Rectal smooth muscle tissue (tissue), 1 donor: ENCODE data around the gene NDUFB2.
"Not testable (repeated sequence)": the region's sequence is repeated elsewhere in the genome, so short reads cannot be mapped to it uniquely, and the experiment has no call there.

ENCODE experiments used
- H3K27ac ChIP-seq: one replicate; pipeline ENCODE4 v1.7.0; 2013; ENCODE audit warnings: low read depth, low read length, inconsistent platforms
- H3K27me3 ChIP-seq: one replicate; pipeline ENCODE4 v1.7.0; 2013; ENCODE audit warnings: low read length; ENCODE audit not compliant: control insufficient read depth, insufficient read depth
- H3K36me3 ChIP-seq: one replicate; pipeline ENCODE4 v1.7.0; 2013; ENCODE audit warnings: low read length; ENCODE audit not compliant: control insufficient read depth, insufficient read depth
- H3K4me1 ChIP-seq: one replicate; pipeline ENCODE4 v1.7.0; 2013; ENCODE audit warnings: low read length; ENCODE audit not compliant: control insufficient read depth, insufficient read depth
- H3K4me3 ChIP-seq: one replicate; pipeline ENCODE4 v1.7.0; 2013; ENCODE audit warnings: low read length
- H3K9ac ChIP-seq: one replicate; pipeline ENCODE4 v1.7.0; 2013; ENCODE audit warnings: low read length

The NDUFB2 gene

GRCh38 chr7:140702774-140703173 lies 6.3 kb downstream of the NDUFB2 start:
- Histone ChIP-seq H3K27ac (no peak overlapping the region), H3K4me3 (no peak overlapping the region), H3K9ac (no peak overlapping the region), H3K36me3 (peaks cover 4% of the 10 kb centered on the region), H3K4me1 (peaks cover 4% of the 10 kb centered on the region), H3K27me3 (no peaks in the 10 kb centered on the region)

DNA sequence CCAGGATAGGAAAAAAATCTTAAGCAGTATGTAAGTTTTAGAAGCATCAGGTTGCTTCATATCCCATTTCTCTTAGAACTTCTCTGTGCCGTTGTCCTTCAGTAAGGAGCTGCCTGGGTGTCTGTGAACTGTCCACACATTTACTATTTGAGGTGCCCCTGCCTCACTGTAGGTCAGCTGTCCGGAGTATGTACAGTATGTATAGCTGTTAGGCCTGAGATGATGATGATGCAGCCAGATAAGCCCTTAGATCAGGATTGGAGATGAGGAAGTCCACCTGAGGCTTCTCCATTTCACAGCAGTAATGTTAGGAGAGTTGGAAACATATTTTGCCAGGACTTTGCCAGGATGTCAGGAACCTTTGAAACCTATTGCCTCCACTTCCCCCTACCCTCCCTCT lies 7.7 kb downstream of the NDUFB2 start:
- Histone ChIP-seq H3K9ac (no peak overlapping the region), H3K36me3 (peaks cover 4% of the 10 kb centered on the region), H3K27ac (no peak overlapping the region), H3K4me3 (no peak overlapping the region), H3K4me1 (no peaks in the 10 kb centered on the region), H3K27me3 (no peaks in the 10 kb centered on the region)

- Histone ChIP-seq H3K4me3 (no peak overlapping the region), H3K27me3 (no peaks in the 10 kb centered on the region), H3K9ac (no peak overlapping the region), H3K27ac (no peak overlapping the region), H3K36me3 (peaks cover 4% of the 10 kb centered on the region), H3K4me1 (no peaks in the 10 kb centered on the region)
Measured at GRCh38 chr7:140707132-140707531, 10.6 kb downstream of the NDUFB2 start.

GRCh38 chr7:140708764-140709163 lies 12.3 kb downstream of the NDUFB2 start:
- H3K4me1 ChIP-seq, H3K27ac ChIP-seq, H3K4me3 ChIP-seq, H3K27me3 ChIP-seq, H3K36me3 ChIP-seq, H3K9ac ChIP-seq: not testable (repeated sequence)

DNA sequence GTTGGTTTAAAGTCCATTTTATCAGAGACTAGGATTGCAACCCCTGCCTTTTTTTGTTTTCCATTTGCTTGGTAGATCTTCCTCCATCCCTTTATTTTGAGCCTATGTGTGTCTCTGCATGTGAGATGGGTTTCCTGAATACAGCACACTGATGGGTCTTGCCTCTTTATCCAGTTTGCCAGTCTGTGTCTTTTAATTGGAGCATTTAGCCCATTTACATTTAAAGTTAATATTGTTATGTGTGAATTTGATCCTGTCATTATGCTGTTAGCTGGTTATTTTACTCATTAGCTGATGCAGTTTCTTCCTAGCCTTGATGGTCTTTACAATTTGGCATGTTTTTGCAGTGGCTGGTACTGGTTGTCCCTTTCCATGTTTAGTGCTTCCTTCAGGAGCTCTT lies 15.9 kb downstream of the NDUFB2 start:
- H3K36me3 ChIP-seq, H3K9ac ChIP-seq, H3K4me1 ChIP-seq, H3K4me3 ChIP-seq, H3K27me3 ChIP-seq, H3K27ac ChIP-seq: not testable (repeated sequence)

GRCh38 chr7:140714331-140715040 lies 18.0 kb downstream of the NDUFB2 start:
- H3K27ac ChIP-seq = no peak overlapping the region
- H3K4me1 ChIP-seq = no peaks in the 10 kb centered on the region
- H3K4me3 ChIP-seq = no peak overlapping the region
- H3K27me3 ChIP-seq = no peaks in the 10 kb centered on the region
- H3K9ac ChIP-seq = no peak overlapping the region
- no peaks in the 10 kb centered on the region for H3K36me3 ChIP-seq

GRCh38 chr7:140719721-140720120 lies 23.2 kb downstream of the NDUFB2 start:
- Histone ChIP-seq H3K36me3 (no peaks in the 10 kb centered on the region), H3K9ac (no peak overlapping the region), H3K27ac (no peak overlapping the region), H3K4me3 (no peak overlapping the region), H3K4me1 (no peaks in the 10 kb centered on the region), H3K27me3 (no peaks in the 10 kb centered on the region)

DNA sequence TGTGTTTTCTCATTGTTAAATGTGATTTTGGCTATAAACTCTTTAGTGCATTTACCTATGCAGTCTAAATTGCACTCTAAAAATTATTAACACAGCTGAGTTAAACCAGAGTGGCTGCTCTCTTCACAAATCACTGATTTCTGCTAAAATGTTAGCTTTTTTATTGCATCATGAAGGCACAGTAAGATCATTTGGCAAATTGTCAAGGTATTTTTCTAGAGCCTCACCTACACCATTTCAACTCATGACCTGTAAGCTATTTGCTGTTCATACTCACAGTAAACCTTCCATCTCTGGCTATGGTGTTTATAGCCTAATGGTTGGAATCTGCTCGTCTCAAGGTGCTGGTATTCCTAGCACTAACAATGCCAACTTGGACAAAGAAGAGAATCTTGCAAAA lies 25.7 kb downstream of the NDUFB2 start:
- H3K4me3 ChIP-seq = no peak overlapping the region
- no peaks in the 10 kb centered on the region for H3K27me3 ChIP-seq
- peaks cover 2% of the 10 kb centered on the region for H3K36me3 ChIP-seq
- no peak overlapping the region for H3K27ac ChIP-seq
- H3K4me1 ChIP-seq = no peaks in the 10 kb centered on the region
- H3K9ac ChIP-seq = no peak overlapping the region

DNA sequence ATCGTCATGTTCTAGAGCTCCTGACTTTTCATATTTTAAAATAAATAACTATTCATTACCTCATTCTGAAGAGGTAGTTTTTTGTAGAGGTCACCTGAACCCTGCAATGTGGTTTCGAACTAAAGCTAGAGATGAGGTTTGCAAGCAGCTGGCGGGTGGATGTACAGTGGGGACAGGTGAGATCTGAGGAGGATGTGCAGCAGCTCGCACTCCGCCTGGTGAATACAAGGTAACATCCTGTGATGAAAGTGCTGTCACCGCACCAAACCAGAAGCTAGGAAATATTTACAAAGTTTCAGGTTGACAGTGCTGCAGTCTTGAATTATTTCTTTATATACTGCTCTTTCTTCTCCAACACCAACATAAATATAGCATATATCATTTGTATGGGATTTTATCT lies 26.5 kb downstream of the NDUFB2 start:
- H3K36me3 ChIP-seq = peaks cover 2% of the 10 kb centered on the region
- H3K9ac ChIP-seq = no peak overlapping the region
- H3K4me1 ChIP-seq = no peaks in the 10 kb centered on the region
- no peaks in the 10 kb centered on the region for H3K27me3 ChIP-seq
- H3K27ac ChIP-seq = no peak overlapping the region
- H3K4me3 ChIP-seq = no peak overlapping the region

- Histone ChIP-seq H3K4me3 (no peak overlapping the region), H3K36me3 (peaks cover 2% of the 10 kb centered on the region), H3K9ac (no peak overlapping the region), H3K27ac (no peak overlapping the region), H3K4me1 (no peaks in the 10 kb centered on the region), H3K27me3 (no peaks in the 10 kb centered on the region)
Measured at GRCh38 chr7:140723574-140723973, 27.1 kb downstream of the NDUFB2 start.

- no peaks in the 10 kb centered on the region for H3K4me1 ChIP-seq
- H3K4me3 ChIP-seq = no peak overlapping the region
- H3K9ac ChIP-seq = no peak overlapping the region
- no peak overlapping the region for H3K27ac ChIP-seq
- peaks cover 2% of the 10 kb centered on the region for H3K36me3 ChIP-seq
- no peaks in the 10 kb centered on the region for H3K27me3 ChIP-seq
Measured at GRCh38 chr7:140724706-140725105, 28.2 kb downstream of the NDUFB2 start.

- H3K4me3 ChIP-seq = no peak overlapping the region
- no peak overlapping the region for H3K27ac ChIP-seq
- peaks cover 2% of the 10 kb centered on the region for H3K36me3 ChIP-seq
- no peaks in the 10 kb centered on the region for H3K4me1 ChIP-seq
- no peaks in the 10 kb centered on the region for H3K27me3 ChIP-seq
- no peak overlapping the region for H3K9ac ChIP-seq
Measured at GRCh38 chr7:140726281-140726680, 29.8 kb downstream of the NDUFB2 start.

- Histone ChIP-seq H3K9ac (no peak overlapping the region), H3K4me3 (no peak overlapping the region), H3K27me3 (no peaks in the 10 kb centered on the region), H3K27ac (no peak overlapping the region), H3K4me1 (no peaks in the 10 kb centered on the region), H3K36me3 (no peaks in the 10 kb centered on the region)
Measured at GRCh38 chr7:140732416-140732815, 35.9 kb downstream of the NDUFB2 start.
